Activated CD4-positive, alpha-beta T cell treated with anti-CD3 and anti-CD28 coated beads for 1 hour (primary cell): ENCODE data around the gene DNASE1L2.
A peak's percentile ranks its signal among the peaks of the same experiment; 100 is the strongest.

ENCODE experiments used
- DNase-seq: peaks from one replicate; pipeline ENCODE4 v3.0.0-alpha.2; 2020

DNASE1L2 gene

DNA sequence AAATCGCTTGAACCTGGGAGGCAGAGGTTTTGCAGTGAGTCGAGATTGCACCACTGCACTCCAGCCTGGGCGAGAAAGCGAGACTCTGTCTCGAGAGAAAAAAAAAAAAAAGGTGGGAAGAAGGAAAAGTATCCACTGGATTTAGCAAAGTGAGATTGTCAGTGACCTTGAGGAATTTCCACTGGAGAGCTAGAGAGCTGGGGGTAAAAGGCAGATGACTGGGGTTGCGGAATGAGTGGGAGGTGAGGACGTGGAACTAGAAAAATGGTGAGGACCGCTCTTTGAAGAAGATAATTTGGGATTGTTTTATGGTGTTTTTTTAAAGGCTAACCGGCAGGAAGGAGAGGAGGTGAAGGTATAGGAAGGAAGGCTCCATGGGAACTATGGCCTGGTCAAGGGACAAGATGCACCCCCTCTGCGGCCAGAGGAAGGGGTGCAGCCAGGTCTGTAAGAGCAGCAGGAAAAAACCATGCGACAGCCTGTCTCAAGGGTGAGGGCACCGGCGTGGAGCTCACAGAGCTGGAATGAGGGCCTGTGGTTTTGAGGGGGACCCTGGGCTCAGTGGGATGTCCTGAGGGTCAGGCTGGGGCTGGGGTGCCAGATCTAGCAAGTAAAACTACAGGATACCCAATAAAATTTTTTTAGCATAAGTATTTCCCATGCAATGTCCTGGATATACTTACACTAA lies 31.7 kb upstream of the DNASE1L2 start:
- no peak for DNase-seq

DNA sequence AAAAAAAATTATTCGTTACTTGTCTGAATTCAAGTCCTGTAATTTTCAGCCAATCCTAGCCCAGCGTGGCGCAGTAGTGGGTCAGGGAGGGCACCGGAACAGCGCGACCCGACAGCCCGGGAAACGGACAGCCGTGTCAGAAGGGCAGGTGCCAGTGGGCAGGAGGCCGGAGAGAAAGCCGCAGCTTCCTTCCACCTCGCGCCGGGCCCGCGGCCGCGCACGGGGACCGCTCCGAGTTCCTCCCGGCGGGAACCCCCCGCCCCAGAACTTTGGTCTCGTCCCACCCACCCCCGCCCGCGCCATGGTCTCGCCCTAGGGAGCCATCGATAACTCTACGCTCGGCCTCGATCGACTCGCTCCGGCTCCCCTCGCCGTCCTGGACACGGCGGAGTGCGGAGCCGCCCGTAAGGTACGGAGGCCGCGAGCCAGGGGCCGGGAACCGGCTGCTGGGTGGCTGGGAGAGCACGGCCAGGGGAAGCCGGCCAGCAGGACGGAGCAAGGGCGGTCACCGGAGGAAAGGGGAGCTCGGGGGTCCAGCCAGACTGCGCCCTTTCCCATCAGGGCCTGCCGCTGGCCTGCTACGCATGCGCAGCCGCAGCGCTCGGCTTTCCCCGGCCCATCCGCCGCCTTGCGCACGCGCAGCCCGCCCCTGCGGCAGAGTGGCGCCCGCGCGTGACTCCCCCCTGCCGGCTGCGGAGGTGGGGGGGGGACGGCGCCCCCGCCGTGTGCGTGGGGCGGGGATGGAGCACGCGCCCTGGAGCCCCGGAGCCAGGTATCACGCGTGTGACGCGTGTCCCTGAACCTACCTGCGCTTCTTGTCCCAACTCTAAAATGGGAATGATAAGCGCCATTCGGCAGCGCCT lies 30.9 kb upstream of the DNASE1L2 start, which contains the start of gene MLST8:
Gene MLST8, plus strand, starts transcription at position 351 of the 863 bp plus-strand sequence. CDS start 632 bp downstream, outside the sequence.
- DNase-seq, result peak; percentile 88

DNA sequence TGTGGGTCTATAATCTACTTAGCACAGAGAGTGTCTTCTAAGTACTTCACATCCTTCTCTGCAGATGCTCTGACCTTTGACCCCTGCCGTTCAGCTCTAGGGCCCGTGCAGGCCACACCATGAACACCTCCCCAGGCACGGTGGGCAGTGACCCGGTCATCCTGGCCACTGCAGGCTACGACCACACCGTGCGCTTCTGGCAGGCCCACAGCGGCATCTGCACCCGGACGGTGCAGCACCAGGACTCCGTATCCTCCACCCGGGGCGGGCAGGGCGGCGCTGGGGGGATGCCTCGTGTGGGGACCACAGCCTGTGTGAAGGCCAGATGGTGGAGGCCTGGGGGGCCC lies 30.3 kb upstream of the DNASE1L2 start:
- no peak for DNase-seq

DNA sequence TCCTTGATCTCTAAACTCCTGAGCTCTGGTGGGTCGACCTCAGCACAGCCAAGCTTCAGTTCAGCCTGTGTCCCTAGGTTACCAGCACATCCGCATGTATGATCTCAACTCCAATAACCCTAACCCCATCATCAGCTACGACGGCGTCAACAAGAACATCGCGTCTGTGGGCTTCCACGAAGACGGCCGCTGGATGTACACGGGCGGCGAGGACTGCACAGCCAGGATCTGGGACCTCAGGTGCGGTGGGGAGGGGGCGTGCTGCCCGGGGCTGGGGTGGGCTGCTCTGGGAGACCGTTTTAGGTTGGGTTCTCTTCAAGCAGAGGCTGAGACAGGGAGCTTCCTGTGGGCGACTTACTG lies 29.8 kb upstream of the DNASE1L2 start:
- DNase-seq, result no peak

DNA sequence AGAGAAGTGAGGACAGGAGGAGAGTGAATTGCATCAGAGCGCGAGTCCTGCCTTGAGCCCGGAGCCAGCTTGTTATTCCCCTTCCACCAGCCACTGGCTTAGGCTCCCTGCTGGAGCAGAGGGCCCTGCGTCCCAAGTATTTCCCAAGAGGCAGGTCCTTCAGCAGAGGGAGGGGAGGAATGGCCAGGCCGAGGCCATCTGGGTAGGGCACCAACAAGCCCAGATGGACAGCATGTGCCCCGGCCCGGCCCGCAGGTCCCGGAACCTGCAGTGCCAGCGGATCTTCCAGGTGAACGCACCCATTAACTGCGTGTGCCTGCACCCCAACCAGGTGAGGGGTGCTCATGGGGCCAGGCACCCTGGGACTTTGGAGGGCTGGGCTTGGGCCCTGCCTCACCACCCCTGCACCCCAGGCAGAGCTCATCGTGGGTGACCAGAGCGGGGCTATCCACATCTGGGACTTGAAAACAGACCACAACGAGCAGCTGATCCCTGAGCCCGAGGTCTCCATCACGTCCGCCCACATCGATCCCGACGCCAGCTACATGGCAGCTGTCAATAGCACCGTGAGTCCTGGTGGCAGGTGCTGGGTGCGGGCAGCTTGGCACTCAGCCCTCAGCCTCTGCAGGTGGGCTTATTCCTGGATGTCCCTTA lies 29.3 kb upstream of the DNASE1L2 start:
- DNase-seq, result no peak

DNA sequence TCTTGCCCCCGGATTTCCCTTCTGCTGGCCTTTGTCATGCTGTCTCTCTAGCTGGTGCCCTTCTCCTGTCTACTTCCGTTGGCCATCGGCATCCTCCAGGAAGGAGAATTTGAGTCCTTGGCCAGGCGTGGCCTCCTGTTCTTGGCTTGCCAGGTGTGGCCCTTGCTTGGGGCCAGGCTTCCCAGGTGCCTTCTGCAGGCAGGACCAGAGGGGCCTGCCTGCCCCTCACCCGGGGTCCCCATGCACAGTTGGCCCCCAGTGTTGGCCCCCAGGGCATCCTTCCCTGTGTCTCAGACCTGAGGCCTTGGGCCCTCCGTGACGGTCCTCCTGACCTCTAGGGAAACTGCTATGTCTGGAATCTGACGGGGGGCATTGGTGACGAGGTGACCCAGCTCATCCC lies 28.4 kb upstream of the DNASE1L2 start:
- no peak for DNase-seq

DNA sequence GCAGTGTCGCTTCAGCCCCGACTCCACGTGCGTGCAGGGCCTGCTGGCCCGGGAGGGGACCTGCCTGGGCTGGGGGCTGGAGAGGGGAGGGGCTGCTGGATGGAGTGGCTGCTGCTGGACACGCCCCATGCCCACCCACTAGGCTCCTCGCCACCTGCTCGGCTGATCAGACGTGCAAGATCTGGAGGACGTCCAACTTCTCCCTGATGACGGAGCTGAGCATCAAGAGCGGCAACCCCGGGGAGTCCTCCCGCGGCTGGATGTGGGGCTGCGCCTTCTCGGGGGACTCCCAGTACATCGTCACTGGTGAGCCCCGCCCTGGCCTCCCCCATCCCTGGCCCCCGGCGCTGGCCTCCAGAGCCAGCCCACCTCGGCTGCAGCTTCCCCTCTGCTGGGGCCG lies 27.9 kb upstream of the DNASE1L2 start:
- no peak for DNase-seq

DNA sequence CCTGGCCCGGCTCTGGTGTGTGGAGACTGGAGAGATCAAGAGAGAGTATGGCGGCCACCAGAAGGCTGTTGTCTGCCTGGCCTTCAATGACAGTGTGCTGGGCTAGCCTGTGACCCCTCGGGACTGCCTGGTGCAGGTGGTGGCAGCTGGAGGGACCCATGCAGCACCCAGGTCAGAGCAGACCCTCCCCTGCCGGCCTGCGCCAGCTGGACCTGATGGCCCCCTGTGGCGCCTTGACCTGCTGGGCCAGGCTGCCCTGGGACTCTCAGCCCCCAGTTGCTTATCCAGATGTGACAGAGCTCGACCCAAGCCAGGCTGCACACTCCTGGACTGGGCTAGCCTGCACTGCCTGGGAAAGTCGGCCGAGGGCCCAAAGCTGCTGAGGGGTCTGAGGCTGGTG lies 27.5 kb upstream of the DNASE1L2 start:
- DNase-seq, result no peak

DNA sequence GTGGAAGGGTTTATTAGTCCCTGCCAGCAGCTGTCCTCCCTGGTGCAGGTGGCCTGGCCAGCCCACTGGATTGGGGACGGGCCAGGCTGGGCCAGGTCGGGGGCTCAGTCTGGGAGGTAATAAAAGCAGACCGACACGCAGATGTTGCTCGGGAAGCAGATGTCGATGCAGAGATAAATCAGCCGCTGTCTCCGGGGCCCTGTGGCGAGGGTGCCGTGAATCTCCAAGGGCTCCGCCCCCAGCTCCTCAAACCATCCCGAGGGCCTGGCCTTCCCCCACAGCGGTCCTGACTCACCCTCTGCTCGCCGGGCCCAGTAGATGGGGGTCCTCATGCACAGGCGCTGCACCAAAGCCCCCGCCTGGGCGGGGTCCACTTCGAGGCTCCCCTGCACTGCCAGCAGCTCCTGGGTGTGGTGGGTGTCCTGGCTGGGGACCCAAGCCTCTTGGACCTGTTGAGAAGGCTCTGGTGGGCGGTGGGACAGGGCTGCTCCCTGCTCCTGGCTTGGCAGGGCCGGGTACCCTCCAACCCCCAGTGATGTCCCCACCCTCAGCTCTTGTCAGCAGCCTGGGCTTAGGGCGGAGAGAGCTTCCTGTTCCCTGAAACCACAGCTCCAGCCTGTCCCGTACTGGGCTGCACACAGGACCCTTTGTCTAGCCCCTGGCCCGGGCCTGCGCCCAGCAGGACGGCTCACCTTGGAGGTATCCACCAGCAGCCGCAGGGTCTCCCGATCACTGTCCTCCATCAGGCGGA lies 26.8 kb upstream of the DNASE1L2 start:
- DNase-seq, result no peak

DNA sequence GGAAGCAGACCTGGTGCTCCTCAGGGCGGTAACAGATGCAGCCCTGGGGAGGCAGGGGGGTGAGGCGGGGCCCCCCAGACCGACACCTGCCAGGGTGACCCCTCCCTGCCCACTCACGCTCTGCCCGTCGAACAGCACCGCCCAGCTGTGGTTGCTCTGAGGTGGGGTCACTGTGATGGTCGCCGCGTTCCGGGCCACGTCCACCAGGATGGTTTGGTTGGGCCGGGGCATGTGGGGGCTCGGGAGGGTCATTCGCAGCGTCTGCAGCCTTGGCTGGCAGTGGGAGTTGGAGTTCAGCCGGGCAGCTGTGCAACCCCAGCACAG lies 26.3 kb upstream of the DNASE1L2 start:
- no peak for DNase-seq

DNA sequence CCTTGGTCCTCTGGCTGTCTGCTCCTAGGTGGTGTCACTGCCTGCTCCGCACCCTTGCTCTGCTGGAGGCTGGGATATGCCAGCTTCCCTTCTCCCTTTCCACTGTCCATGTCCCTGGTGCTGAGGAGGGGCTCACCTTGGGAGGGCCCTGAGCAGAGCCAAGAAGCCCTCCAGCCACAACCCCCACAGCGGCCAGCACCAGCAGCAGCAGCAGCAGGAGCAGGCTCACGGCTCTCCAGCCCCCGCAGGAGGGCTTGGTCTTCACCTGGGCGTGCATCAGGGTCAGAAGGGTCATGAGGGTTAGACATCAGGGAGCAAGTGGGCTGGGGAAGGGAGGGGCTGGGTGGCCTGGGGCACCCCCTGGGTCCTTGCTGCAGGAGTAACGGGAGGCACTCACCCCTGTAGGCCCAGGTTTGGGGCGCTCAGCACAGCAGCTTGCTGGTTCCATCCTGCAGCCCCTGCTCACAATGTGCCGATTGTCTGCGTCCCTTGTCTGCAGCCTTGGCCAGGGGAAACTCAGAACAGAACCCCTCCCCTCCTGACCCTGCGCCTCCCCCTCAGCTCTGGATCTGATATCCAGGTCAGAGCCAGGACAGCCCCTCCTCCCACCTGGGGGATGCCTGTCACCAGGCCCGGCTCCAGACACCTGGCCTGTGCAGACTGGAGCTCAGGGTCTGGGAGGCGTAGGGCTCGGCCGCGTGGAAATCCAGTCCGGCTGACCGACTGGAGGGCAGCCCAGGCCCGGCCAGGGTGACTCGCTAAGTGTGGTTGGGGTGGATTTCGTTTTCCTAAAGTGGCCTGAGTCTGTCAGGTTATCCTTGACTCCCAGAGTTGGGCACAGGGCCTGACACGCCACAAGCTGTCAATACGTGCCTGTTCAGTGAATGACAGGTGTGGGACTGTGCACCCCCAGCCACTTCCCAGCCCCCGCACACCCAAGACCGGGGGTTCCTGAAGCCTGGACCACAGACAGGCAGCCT lies 25.6 kb upstream of the DNASE1L2 start, which contains the start of gene BRICD5:
Gene BRICD5, minus strand, starts transcription at position 478 of the 980 bp plus-strand sequence. Its CDS starts 30 bp downstream, at position 448.
- no peak for DNase-seq

DNA sequence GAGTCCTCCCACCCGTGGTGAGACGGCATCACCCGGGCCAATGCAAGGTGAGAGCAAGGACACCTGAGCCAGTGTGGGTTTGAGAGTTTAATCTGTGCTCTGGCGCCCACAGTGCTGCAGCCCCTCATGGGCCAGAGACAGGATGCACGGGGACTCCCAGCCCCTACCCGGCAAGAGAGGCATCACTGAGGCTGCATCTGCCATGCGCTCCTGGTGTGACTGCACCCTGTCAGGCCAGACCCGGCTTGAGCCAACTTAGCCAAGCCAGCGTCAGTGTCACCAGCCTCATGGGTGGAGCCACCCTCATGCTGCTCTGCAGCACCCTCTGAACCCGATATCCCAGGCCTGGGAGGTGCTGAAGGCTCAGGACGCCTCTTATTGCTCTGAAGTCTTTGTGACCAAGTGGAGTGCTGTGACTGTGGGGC lies 24.3 kb upstream of the DNASE1L2 start:
- DNase-seq, result no peak

DNA sequence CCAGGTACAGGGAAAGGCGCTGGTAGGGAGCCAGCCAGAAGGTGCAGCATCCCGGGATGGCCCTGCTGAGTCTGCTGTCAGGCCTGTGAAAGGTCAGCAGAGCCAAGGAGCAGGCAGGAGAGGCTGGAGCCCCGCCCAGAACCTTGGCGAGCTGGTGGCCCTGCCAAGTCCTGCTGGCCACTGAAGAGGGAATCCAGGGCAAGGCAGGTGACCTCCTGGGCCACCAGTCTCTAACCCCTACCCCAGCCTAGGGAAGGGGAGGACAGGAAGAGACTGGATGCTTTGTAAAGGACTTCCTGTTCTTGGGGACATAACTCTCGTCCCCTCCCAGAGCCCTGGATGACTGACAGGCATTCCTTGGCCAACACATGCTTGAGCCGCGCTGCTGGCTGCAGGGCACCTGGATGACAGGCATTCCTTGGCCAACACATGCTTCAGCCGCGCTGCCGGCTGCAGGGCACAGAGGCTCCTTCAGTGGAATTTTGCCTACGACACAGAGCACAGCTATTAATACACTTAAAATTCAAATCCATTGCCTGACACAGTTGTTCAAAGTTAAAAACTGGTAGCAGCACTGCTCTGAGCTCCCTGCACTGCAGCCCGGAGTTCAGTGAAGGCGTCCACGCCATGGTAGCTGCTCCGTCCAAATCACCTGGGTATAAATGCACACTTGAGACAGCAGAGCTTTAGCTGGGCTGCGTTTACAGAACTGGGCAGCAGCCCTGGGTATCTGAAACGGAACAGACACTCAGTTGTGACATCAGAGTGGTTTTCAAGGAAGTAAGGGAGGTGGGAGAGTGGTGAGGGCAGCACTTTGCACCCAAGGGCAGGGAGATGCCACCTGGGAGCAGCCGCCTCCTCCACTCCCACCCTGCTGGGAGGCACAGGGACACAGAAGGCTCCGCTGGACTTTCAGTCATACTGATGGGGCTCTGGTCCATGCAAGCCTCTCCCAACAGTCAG lies 23.6 kb upstream of the DNASE1L2 start:
- DNase-seq, result no peak

DNA sequence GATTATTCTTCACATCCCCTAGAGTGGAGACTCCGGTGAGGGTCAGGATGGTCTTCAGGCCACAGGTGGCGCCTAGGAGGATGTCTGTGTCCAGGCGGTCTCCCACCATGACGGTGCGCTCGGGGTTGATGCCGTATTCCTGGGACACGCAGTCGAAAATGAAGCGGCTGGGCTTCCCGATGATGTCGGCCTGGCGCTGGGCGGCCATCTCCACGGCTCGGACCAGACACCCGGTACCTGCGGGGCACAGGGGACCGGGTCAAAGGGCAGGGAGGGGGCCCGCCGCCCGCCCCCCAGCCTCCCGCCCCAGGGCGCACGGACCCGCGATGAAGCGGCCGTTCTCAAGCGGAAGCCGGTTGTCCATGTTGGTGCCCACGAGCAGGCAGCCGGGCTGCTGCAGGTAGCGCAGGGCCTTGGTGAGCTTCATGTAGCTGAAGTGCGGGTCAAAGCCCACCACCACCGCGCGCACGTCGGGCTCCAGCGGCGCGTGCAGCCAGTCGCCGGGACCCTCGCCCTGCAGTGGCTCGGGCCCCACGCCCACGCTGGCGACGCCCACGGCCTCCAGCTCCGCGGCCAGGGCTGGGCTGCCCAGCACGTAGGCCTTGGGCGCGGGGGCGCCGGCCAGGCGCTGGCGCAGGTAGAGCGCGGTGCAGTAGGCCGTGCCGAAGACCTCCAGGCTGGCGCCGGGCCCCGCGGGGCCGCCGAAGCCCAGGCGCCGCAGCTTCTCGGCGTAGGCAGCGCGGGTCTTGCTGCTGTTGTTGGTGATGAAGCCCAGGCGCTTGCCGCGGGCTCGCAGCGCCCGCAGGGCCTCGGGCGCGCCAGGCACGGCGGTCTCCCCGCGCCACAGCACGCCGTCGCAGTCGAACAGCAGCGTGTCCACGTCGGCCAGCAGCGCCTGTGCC lies 22.2 kb upstream of the DNASE1L2 start:
- DNase-seq, result no peak

DNA sequence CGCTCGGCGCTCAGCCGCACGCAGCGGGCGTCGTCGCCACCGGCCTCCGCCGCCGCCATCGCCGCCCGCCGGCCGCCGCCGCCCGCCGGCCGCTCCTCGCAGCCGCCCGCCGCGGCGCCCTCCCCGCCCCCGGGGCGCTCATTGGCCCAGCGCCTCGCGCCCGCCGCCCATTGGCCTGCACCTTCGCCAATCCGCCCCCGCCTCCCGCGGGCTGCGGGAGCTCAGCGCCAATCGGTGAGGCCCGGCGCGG lies 21.6 kb upstream of the DNASE1L2 start, which contains the start of gene PGP:
Gene PGP, minus strand, starts transcription at position 122 of the 250 bp plus-strand sequence. Its CDS starts 63 bp downstream, at position 59.
- no peak for DNase-seq

DNA sequence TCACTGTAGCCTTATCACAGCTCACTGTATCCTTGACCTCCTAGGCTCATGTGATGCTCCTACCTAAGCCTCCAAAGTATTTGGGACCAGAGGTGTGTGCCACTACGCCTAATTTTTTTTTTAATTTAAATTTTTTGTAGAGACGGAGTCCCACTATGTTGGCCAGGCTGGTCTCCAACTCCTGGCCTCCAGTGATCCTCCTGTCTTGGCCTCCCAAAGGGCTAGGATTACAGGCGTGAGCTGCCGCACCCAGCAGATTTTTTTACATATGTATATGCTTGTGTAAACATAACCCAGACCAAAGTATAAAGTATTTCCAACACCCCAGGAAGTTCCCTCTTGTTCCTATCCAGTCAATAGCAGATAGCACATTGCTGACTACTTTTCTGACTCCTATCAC lies 19.9 kb upstream of the DNASE1L2 start:
- DNase-seq, result no peak

DNA sequence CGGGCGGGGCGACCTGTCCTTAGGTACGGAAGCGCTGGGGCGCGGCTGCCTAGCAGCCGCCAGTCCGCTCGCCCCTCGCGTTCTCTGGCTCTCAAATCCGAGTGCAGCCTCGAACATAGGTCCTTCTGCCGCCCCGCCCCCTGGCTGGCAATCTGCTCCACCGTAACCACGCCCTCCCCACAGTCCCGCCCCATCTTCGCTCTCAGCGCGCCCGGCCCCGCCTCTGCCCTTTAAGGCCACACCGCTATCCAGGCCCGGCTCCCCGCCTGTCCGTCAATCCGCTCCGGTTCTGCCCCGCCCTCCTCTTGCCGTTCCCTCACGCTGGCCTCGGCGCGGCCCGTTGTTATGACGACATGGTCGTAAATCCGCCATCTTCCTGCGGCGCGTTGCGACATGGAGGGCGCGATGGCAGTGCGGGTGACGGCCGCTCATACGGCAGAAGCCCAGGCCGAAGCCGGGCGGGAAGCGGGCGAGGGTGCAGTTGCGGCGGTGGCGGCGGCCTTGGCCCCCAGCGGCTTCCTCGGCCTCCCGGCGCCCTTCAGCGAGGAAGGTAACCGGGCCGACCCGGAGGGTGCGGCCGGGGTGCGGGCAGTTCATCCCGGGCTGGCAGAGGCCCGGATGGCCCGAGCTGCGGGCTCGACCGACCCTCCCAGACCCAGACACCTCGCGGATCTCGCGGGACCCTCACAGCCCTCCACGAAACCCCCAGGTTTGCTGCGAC lies 12.9 kb upstream of the DNASE1L2 start, which contains the start of gene E4F1:
Gene E4F1, plus strand, starts transcription at position 371 of the 721 bp plus-strand sequence. Its CDS starts 23 bp downstream, at position 394.
- DNase-seq, result peak; percentile 98

DNA sequence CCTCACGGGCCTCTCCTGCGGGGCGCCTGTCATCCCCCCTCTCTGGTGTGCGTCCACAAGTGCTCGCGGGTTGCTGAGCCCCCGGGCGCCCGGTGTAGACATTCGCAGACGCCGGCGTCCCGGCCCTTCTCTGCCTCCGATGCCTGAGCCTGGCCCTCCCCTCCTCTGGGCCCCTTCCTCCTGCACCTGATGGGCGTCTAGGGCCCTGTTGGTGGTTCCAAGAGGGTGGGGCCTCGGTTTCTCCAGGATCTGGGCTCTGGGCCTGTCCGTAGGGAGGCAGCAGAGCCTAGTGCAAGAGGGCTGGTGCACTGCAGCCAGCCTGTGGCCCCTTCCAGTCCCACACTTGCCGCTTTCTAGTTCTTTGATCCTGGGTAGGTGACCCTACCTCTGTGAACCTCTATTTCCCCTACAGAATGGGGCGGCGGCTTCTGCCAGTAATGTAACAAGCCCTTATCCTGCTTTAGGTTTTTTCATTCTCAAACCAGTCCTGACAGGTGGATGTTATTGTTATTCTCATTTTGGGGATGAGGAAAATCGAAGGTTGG lies 12.2 kb upstream of the DNASE1L2 start:
- no peak for DNase-seq
